Ishikawa (cell line): ENCODE data around the gene AUTS2.

Experiments used
- CEBPB ChIP-seq: IDR thresholded peaks from 2 replicates; pipeline ENCODE4 v1.6.1; 2012
- CREB1 ChIP-seq: IDR thresholded peaks from 2 replicates; pipeline ENCODE4 v1.6.1; 2012; ENCODE audit warnings: low read depth
- EGR1 ChIP-seq: IDR thresholded peaks from 2 replicates; pipeline ENCODE4 v1.6.1; 2012
- EP300 ChIP-seq: IDR thresholded peaks from 2 replicates; pipeline ENCODE4 v1.6.1; 2012; ENCODE audit warnings: borderline replicate concordance
- FOXM1 ChIP-seq: IDR thresholded peaks from 2 replicates; pipeline ENCODE4 v1.6.1; 2012; ENCODE audit warnings: low read depth, borderline replicate concordance
- MAX ChIP-seq: IDR thresholded peaks from 2 replicates; pipeline ENCODE4 v1.6.1; 2012
- NFIC ChIP-seq: IDR thresholded peaks from 2 replicates; pipeline ENCODE4 v1.6.1; 2012
- RAD21 ChIP-seq: IDR thresholded peaks from 2 replicates; pipeline ENCODE4 v1.6.1; 2012; ENCODE audit warnings: low read depth
- REST ChIP-seq: IDR thresholded peaks from 2 replicates; pipeline ENCODE4 v1.6.1; 2012; ENCODE audit warnings: low read depth, mild to moderate bottlenecking
- TAF1 ChIP-seq: IDR thresholded peaks from 2 replicates; pipeline ENCODE4 v1.6.1; 2012; ENCODE audit warnings: low read depth, mild to moderate bottlenecking
- TCF12 ChIP-seq: IDR thresholded peaks from 2 replicates; pipeline ENCODE4 v1.6.1; 2012; ENCODE audit warnings: low read depth
- TEAD4 ChIP-seq: IDR thresholded peaks from 2 replicates; pipeline ENCODE4 v1.6.1; 2012
- USF1 ChIP-seq: IDR thresholded peaks from 2 replicates; pipeline ENCODE4 v1.6.1; 2012
- YY1 ChIP-seq: IDR thresholded peaks from 2 replicates; pipeline ENCODE4 v1.6.1; 2012; ENCODE audit warnings: low read depth
- ZBTB7A ChIP-seq: IDR thresholded peaks from 2 replicates; pipeline ENCODE4 v1.6.1; 2012; ENCODE audit warnings: low read depth

AUTS2 gene

GRCh38 chr7:69625238-69625637 lies 27.0 kb downstream of the AUTS2 start:
- TF ChIP-seq CREB1 (no peak), ZBTB7A (no peak), NFIC (no peak), TEAD4 (no peak), CEBPB (no peak), RAD21 (no peak), EGR1 (no peak), MAX (no peak)

- TF ChIP-seq USF1, result no peak
- no peak for TF ChIP-seq NFIC
- no peak for TF ChIP-seq EP300
- no peak for TF ChIP-seq FOXM1
- TF ChIP-seq YY1, result no peak
- TF ChIP-seq TCF12, result no peak
- TF ChIP-seq CREB1, result no peak
- TF ChIP-seq EGR1, result no peak
- no peak for TF ChIP-seq ZBTB7A
- no peak for TF ChIP-seq TAF1
- no peak for TF ChIP-seq MAX
Measured at GRCh38 chr7:69625798-69626197, 27.5 kb downstream of the AUTS2 start.

- no peak for TF ChIP-seq EGR1
- no peak for TF ChIP-seq CREB1
- no peak for TF ChIP-seq FOXM1
- no peak for TF ChIP-seq TAF1
- no peak for TF ChIP-seq MAX
- no peak for TF ChIP-seq CEBPB
- TF ChIP-seq YY1, result no peak
- TF ChIP-seq RAD21, result no peak
- no peak for TF ChIP-seq TEAD4
- no peak for TF ChIP-seq ZBTB7A
- TF ChIP-seq REST, result no peak
- no peak for TF ChIP-seq NFIC
- TF ChIP-seq EP300, result no peak
- no peak for TF ChIP-seq USF1
- TF ChIP-seq TCF12, result no peak
Measured at GRCh38 chr7:69630292-69630691, 32.0 kb downstream of the AUTS2 start.

- no peak for TF ChIP-seq RAD21
- no peak for TF ChIP-seq NFIC
- no peak for TF ChIP-seq YY1
Measured at GRCh38 chr7:69631131-69631530, 32.9 kb downstream of the AUTS2 start.

GRCh38 chr7:69632280-69632679 lies 34.0 kb downstream of the AUTS2 start:
- no peak for TF ChIP-seq TCF12
- TF ChIP-seq USF1, result no peak
- TF ChIP-seq YY1, result no peak
- no peak for TF ChIP-seq ZBTB7A
- no peak for TF ChIP-seq EGR1

GRCh38 chr7:69633122-69633831 lies 35.0 kb downstream of the AUTS2 start:
- TF ChIP-seq TEAD4 (no peak), MAX (no peak), CREB1 (no peak), YY1 (no peak), TAF1 (no peak), FOXM1 (no peak), RAD21 (no peak)

GRCh38 chr7:69635555-69636185 lies 37.4 kb downstream of the AUTS2 start:
- TF ChIP-seq MAX, result no peak
- TF ChIP-seq FOXM1, result no peak
